Activated B cell treated with CpG ODN at 0.5 μM for 24 hours (primary cell): ENCODE data around the gene PCSK2. TPM values are rescaled to one million over a fixed set of nuclear protein-coding genes. Genes with fewer than 3 reads are reported as not detected.

Experiments
- ATAC-seq: fragments of 200-7000 bp; cut with Tn5 transposase; one replicate; pipeline ENCODE4 v1.10.0; 2021; ENCODE audit warnings: low read depth, mild to moderate bottlenecking, moderate library complexity
- CTCF ChIA-PET: fragments of 350-600 bp; sonication (Branson Sonifier 250); formaldehyde crosslinking; loops from one replicate; lab custom pipeline; 2021; ENCODE audit warnings: antibody characterized with exemption; lab: Charles Lee
- POLR2A ChIA-PET: fragments of 350-600 bp; sonication (Branson Sonifier 250); formaldehyde crosslinking; loops from one replicate; lab custom pipeline; 2021; ENCODE audit warnings: antibody characterized with exemption; lab: Charles Lee
- DNase-seq: peaks from one replicate; pipeline ENCODE4 v3.0.0; 2022
- H3K27ac Mint-ChIP-seq: one replicate; pipeline ENCODE4 v1.8.0; 2020; ENCODE audit warnings: mixed read lengths
- H3K27me3 Mint-ChIP-seq: one replicate; pipeline ENCODE4 v1.8.0; 2021; ENCODE audit warnings: mixed read lengths
- H3K36me3 Mint-ChIP-seq: one replicate; pipeline ENCODE4 v1.8.0; 2021; ENCODE audit warnings: low read depth, mixed read lengths
- H3K4me1 Mint-ChIP-seq: one replicate; pipeline ENCODE4 v1.8.0; 2021; ENCODE audit warnings: mixed read lengths
- H3K4me3 Mint-ChIP-seq: one replicate; pipeline ENCODE4 v1.8.0; 2020; ENCODE audit warnings: mild to moderate bottlenecking, mixed read lengths
- H3K9me3 Mint-ChIP-seq: one replicate; pipeline ENCODE4 v1.8.0; 2020; ENCODE audit warnings: mixed read lengths
- CTCF ChIP-seq: fragments of 200-600 bp; IDR thresholded peaks from one replicate; pipeline ENCODE4 v1.8.0; 2022; ENCODE audit warnings: antibody characterized with exemption, mild to moderate bottlenecking
- intact Hi-C: fragments of 100-400 bp; cut with micrococcal nuclease; formaldehyde crosslinking; loops from one replicate; pipeline ENCODE4 v1.15.1; 2024
- total RNA-seq: library from RNA; stranded (reverse); gene quantifications from 2 replicates; pipeline ENCODE4 v1.2.3, GENCODE V29; 2022

The PCSK2 gene
- not detected in 2 replicates for total RNA-seq

GRCh38 chr20:17226410-17227218 lies at the start of gene PCSK2:
Gene PCSK2 (plus strand): TSS chr20:17227040. CDS start chr20:17227306, 266 bp downstream.
- no peak for DNase-seq
- intact Hi-C loops = no loop called here
- H3K4me1 Mint-ChIP-seq = peaks cover 6% of the 10 kb centered on the region
- CTCF ChIA-PET = no interaction called here
- ATAC-seq = no peak
- H3K36me3 Mint-ChIP-seq = no peaks in the 10 kb centered on the region
- no peak for TF ChIP-seq CTCF
- POLR2A ChIA-PET = no interaction called here
- peaks cover 55% of the 10 kb centered on the region for H3K27me3 Mint-ChIP-seq
- no peak within 1 kb of the TSS for H3K27ac Mint-ChIP-seq
- H3K9me3 Mint-ChIP-seq = no peaks in the 10 kb centered on the region
- H3K4me3 Mint-ChIP-seq = no peak within 1 kb of the TSS

- intact Hi-C loops = no loop called here
- no peak for ATAC-seq
- no peak overlapping the region for H3K4me3 Mint-ChIP-seq
- no peaks in the 10 kb centered on the region for H3K36me3 Mint-ChIP-seq
- TF ChIP-seq CTCF = no peak
- CTCF ChIA-PET = no interaction called here
- peaks cover 5% of the 10 kb centered on the region for H3K9me3 Mint-ChIP-seq
- no peaks in the 10 kb centered on the region for H3K27me3 Mint-ChIP-seq
- H3K4me1 Mint-ChIP-seq = no peaks in the 10 kb centered on the region
- DNase-seq = no peak
- H3K27ac Mint-ChIP-seq = no peak overlapping the region
- POLR2A ChIA-PET = no interaction called here
These were observed 49.5 kb upstream of the PCSK2 start for GRCh38 chr20:17177341-17177740.

- no peaks in the 10 kb centered on the region for H3K27me3 Mint-ChIP-seq
- ChIA-PET POLR2A (no interaction called here), CTCF (no interaction called here)
- TF ChIP-seq CTCF = no peak
- DNase-seq (no peak), ATAC-seq (no peak)
- H3K4me1 Mint-ChIP-seq = no peaks in the 10 kb centered on the region
- no peaks in the 10 kb centered on the region for H3K36me3 Mint-ChIP-seq
- intact Hi-C loops = no loop called here
- H3K9me3 Mint-ChIP-seq = peaks cover 10% of the 10 kb centered on the region
- no peak overlapping the region for H3K27ac Mint-ChIP-seq
- H3K4me3 Mint-ChIP-seq = no peak overlapping the region
These were observed 47.0 kb upstream of the PCSK2 start for GRCh38 chr20:17179840-17180239.

GRCh38 chr20:17189976-17190695 lies 36.7 kb upstream of the PCSK2 start:
- H3K4me3 Mint-ChIP-seq = no peak overlapping the region
- peaks cover 2% of the 10 kb centered on the region for H3K9me3 Mint-ChIP-seq
- ChIA-PET CTCF (no interaction called here), POLR2A (no interaction called here)
- H3K4me1 Mint-ChIP-seq = no peaks in the 10 kb centered on the region
- H3K27ac Mint-ChIP-seq = no peak overlapping the region
- intact Hi-C loops = no loop called here
- no peaks in the 10 kb centered on the region for H3K36me3 Mint-ChIP-seq
- no peak for TF ChIP-seq CTCF
- DNase-seq = no peak
- no peak for ATAC-seq
- H3K27me3 Mint-ChIP-seq = no peaks in the 10 kb centered on the region

- POLR2A ChIA-PET = no interaction called here
- Mint-ChIP-seq H3K27ac (no peak overlapping the region), H3K36me3 (no peaks in the 10 kb centered on the region), H3K4me1 (no peaks in the 10 kb centered on the region), H3K4me3 (no peak overlapping the region), H3K27me3 (peaks cover 2% of the 10 kb centered on the region), H3K9me3 (no peaks in the 10 kb centered on the region)
- no peak for DNase-seq
- TF ChIP-seq CTCF = no peak
- CTCF ChIA-PET = no interaction called here
- intact Hi-C loops = no loop called here
- no peak for ATAC-seq
These were observed 29.8 kb upstream of the PCSK2 start for GRCh38 chr20:17197041-17197440.
